Fibroblast of the aortic adventitia (primary cell): ENCODE data around the gene TCN1. TPM values are rescaled to one million over a fixed set of nuclear protein-coding genes. Genes with fewer than 3 reads are reported as not detected.
"Not testable (repeated sequence)": the region's sequence is repeated elsewhere in the genome, so short reads cannot be mapped to it uniquely, and the experiment has no call there.

ENCODE experiments used
- DNase-seq: peaks from one replicate; pipeline ENCODE4 v3.0.0-alpha.2; 2010; ENCODE audit warnings: low read depth
- H3K4me3 ChIP-seq: 2 replicates; pipeline ENCODE4 v1.5.1; 2011; ENCODE audit warnings: low read depth, mild to moderate bottlenecking, control low read depth, low read length, moderate library complexity
- CTCF ChIP-seq: IDR thresholded peaks from 2 replicates; pipeline ENCODE4 v1.5.1; 2011; ENCODE audit warnings: mild to moderate bottlenecking, low read length, control low read depth, inconsistent platforms; ENCODE audit not compliant: insufficient read depth
- total RNA-seq: library from RNA; depleted of rRNA; stranded (reverse); fragments of >200 nt; gene quantifications from 2 replicates; pipeline ENCODE4 v1.2.3, GENCODE V29; 2012; ENCODE audit warnings: low replicate concordance

TCN1 gene
- total RNA-seq, 1 donor: not detected

DNA sequence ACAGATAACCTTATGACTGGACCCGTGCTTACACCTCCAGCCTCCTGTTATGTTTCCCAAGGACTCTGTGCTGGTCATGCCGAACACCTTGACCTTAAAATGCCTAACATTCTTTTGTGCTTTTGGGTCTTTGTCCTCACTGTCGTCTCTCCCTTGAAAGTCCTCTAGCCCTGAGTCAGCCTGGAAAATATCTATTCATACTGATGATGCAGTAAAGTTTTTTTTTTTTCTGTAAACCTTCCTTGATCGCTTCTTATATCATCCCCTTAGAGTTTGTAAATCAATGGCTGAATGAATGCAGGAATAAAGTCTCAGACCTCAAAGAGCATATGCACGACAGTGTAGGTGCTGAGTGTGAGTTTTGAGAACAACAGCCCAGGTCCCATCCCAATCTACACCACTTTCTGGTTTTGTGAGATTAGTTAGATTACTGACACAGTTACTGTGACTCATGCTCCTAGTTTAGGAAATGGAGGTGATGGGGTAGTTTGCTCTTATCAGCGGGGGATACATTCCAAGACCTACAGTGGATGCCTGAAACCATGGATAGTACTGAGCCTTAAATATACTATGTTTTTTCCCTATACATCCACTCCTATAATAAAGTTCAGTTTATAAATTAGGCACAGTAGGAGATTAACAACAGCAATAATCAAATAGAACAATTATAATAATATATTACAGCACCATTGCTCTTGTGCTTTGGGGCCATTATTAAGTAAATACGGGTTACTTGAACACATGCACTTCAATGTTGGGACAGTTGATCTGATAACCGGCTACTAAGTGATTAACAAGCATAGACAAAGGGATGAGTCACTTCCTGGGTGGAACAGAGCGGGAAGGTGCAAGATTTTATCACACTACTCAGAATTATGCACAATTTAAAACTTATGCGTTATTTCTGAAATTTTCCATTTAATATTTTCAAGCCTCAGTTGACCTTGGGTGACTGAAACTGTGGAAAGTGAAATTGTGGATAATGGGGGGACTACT, 8.6 kb downstream of the TCN1 start:
- H3K4me3 ChIP-seq: no peak overlapping the region
- DNase-seq: no peak
- TF ChIP-seq CTCF: no peak

DNA sequence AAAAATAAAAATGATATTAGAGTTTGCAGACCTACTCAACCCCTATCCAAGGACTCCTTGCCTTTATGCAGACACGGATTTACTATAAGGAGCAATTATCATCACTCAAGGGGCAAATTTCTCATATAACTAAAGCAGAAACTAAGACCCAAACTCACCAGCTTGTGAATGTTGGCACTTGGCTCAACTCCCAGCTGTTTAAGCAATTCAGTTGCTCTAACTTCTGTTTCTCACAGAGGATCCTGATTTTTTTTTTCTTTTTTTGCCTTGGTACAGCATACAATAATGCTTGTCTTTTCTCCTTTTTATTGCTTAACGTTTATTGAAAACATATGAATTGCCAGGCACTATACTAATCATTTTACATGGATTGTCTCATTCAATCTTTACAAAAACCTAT, 11.4 kb downstream of the TCN1 start:
- H3K4me3 ChIP-seq: no peak overlapping the region
- no peak for TF ChIP-seq CTCF
- no peak for DNase-seq

DNA sequence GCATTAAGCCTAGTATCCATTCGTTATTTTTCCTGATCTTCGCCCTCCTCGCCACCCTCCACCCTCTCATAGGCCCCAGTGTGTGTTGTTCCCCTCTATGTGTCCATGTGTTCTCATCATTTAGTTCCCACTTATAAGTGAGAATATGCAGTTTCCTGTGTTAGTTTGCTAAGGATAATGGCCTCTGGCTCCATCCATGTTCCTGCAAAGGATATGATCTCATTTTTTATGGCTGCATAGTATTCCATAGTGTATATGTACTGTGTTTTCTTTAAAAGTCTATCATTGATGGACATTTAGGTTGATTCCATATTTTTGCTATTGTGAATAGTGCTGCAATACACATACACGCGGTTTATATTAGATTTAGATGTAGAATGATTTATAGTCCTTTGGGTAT, 14.9 kb downstream of the TCN1 start:
- not testable (repeated sequence) for DNase-seq, H3K4me3 ChIP-seq

DNA sequence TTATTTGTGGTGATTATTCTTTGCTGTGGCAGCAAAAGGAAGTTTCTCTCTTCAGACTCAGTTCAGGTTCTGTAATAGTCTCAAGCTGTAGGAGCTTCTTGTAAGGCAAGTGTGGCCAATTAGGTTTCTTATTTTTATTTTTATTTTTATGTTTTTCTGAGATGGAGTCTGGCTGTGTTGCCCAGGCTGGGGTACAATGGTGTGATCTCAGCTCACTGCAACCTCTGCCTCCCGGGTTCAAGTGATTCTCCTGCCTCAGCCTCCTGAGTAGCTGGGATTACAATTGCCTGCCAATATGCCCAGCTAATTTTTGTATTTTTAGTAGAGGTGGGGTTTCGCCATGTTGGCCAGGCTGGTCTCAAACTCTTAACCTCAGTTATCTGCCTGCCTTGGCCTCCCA, 16.7 kb downstream of the TCN1 start:
- not testable (repeated sequence) for DNase-seq, H3K4me3 ChIP-seq

- DNase-seq: no peak
- no peak overlapping the region for H3K4me3 ChIP-seq
- no peak for TF ChIP-seq CTCF
Measured at GRCh38 chr11:59849129-59849528, 17.2 kb downstream of the TCN1 start.

- not testable (repeated sequence) for H3K4me3 ChIP-seq, DNase-seq
Measured at GRCh38 chr11:59848439-59848838, 17.8 kb downstream of the TCN1 start.

DNA sequence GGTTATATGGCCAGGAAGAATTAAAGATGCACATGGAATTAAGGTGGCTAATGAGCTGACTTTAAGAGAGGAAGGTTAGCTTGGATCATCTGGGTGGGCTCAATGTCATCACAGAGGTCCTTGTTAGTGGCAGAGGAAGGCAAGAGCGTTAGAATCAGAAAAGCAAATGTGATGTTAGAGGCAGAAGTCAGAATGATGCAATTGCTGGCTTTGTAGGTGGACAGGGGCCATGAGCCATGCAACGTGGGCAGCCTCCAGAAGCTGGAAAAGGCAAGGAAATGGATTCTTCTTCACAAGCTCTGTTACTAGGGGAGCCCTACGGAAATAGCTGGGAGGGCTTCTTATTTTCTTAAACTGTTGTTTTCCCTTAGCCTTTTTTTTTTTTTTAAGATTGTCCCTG, 18.7 kb downstream of the TCN1 start:
- no peak for TF ChIP-seq CTCF
- DNase-seq: no peak
- no peak overlapping the region for H3K4me3 ChIP-seq

- DNase-seq: no peak
- TF ChIP-seq CTCF: no peak
- no peak overlapping the region for H3K4me3 ChIP-seq
Measured at GRCh38 chr11:59846556-59846955, 19.7 kb downstream of the TCN1 start.
